NB4 (cell line): ENCODE measurements around the gene ZNF687.

Source experiments
- DNase-seq: peaks from one replicate; pipeline ENCODE4 v3.0.0; 2010; ENCODE audit warnings: low read depth
- H3K4me3 ChIP-seq: one replicate; pipeline ENCODE4 v1.5.1; 2011; ENCODE audit warnings: mild to moderate bottlenecking, low read depth, low read length, moderate library complexity
- CTCF ChIP-seq: IDR thresholded peaks from one replicate; pipeline ENCODE4 v1.5.1; 2012; ENCODE audit warnings: low read depth, low read length
- MAX ChIP-seq: IDR thresholded peaks from 2 replicates; pipeline ENCODE4 v1.6.1; 2011; ENCODE audit warnings: low read depth, low read length
- MYC ChIP-seq: IDR thresholded peaks from 2 replicates; pipeline ENCODE4 v1.6.1; 2011; ENCODE audit warnings: low read depth, low read length
- POLR2A ChIP-seq: IDR thresholded peaks from 2 replicates; pipeline ENCODE4 v1.6.1; 2011; ENCODE audit warnings: mild to moderate bottlenecking; ENCODE audit not compliant: insufficient read length; ENCODE audit errors: extremely low read depth

ZNF687 gene

GRCh38 chr1:151290709-151291303 lies 8.7 kb downstream of the ZNF687 start:
- no peak overlapping the region for H3K4me3 ChIP-seq
- DNase-seq: peak; percentile 61
- TF ChIP-seq POLR2A (no peak), CTCF (no peak), MAX (peak; percentile 64), MYC (peak; percentile 83)

- TF ChIP-seq MAX: no peak
- TF ChIP-seq MYC: no peak
- TF ChIP-seq POLR2A: no peak
- TF ChIP-seq CTCF: no peak
- H3K4me3 ChIP-seq: no peak overlapping the region
- DNase-seq: no peak
Measured at GRCh38 chr1:151292207-151293030, 10.3 kb downstream of the ZNF687 start.

GRCh38 chr1:151293093-151293492 lies 11.0 kb downstream of the ZNF687 start:
- no peak for DNase-seq
- TF ChIP-seq POLR2A: no peak
- TF ChIP-seq CTCF: no peak
- TF ChIP-seq MAX: no peak
- no peak for TF ChIP-seq MYC

GRCh38 chr1:151294742-151295462 lies 12.8 kb downstream of the ZNF687 start:
- H3K4me3 ChIP-seq: no peak overlapping the region
- no peak for TF ChIP-seq CTCF
- no peak for TF ChIP-seq POLR2A
- no peak for TF ChIP-seq MYC
- TF ChIP-seq MAX: no peak
- no peak for DNase-seq

More at GRCh38 chr1:151293093-151293492, 11.0 kb downstream of the ZNF687 start:
- no peak overlapping the region for H3K4me3 ChIP-seq

GRCh38 chr1:151309811-151310323 lies 27.8 kb downstream of the ZNF687 start:
- no peak overlapping the region for H3K4me3 ChIP-seq
- no peak for DNase-seq
- TF ChIP-seq MAX: no peak
- no peak for TF ChIP-seq CTCF
- no peak for TF ChIP-seq MYC
- no peak for TF ChIP-seq POLR2A
